Panc1 (cell line): Measurements from ENCODE around the gene PEPD. TPM values are rescaled to one million over a fixed set of nuclear protein-coding genes. Genes with fewer than 3 reads are reported as not detected.

Experiments used
- ATAC-seq: fragments of 200-7000 bp; cut with Tn5 transposase; 2 replicates; pipeline ENCODE4 v1.9.1; 2020; ENCODE audit warnings: mild to moderate bottlenecking, moderate library complexity
- BruUV-seq: library from RNA; stranded (reverse); fragments of 400-500 nt; replicated peaks from 2 replicates; lab custom pipeline; 2021; lab: Mats Ljungman, UMichigan
- CTCF ChIA-PET: fragments of 300-600 bp; sonication (Branson Sonifier 250); formaldehyde crosslinking; loops from one replicate; lab custom pipeline; 2022; ENCODE audit warnings: antibody characterized with exemption; lab: Charles Lee
- POLR2A ChIA-PET: fragments of 300-600 bp; sonication (Branson Sonifier 250); formaldehyde crosslinking; loops from one replicate; lab custom pipeline; 2022; ENCODE audit warnings: antibody characterized with exemption; lab: Charles Lee
- DNase-seq: peaks from one replicate; pipeline ENCODE4 v3.0.0-alpha.2; 2010; ENCODE audit warnings: low read depth, low spot score
- H3K27ac ChIP-seq: 2 replicates; pipeline ENCODE4 v1.5.1; 2011; ENCODE audit warnings: mild to moderate bottlenecking, low read length, inconsistent platforms
- H3K27me3 ChIP-seq: fragments of 200-500 bp; sonication (Bioruptor generic); 2 replicates; pipeline ENCODE4 v1.6.0; 2014; ENCODE audit warnings: low read length, inconsistent platforms; ENCODE audit not compliant: control insufficient read depth, insufficient read depth
- H3K36me3 ChIP-seq: fragments of 200-500 bp; sonication (Bioruptor generic); 2 replicates; pipeline ENCODE4 v1.5.1; 2014; ENCODE audit warnings: inconsistent platforms, mild to moderate bottlenecking, low read length, moderate library complexity; ENCODE audit not compliant: control insufficient read depth, insufficient read depth
- H3K4me1 ChIP-seq: 2 replicates; pipeline ENCODE4 v1.5.1; 2011; ENCODE audit warnings: inconsistent platforms, mild to moderate bottlenecking, low read length, moderate library complexity; ENCODE audit not compliant: control insufficient read depth, insufficient read depth
- H3K4me3 ChIP-seq, 2 experiments: 2 replicates each; pipeline ENCODE4 v1.5.1; 2011 to 2012; ENCODE audit warnings: low read depth in 2 of 2, low read length in 2 of 2, mild to moderate bottlenecking in 2 of 2, inconsistent platforms in 1 of 2, moderate library complexity in 1 of 2
- H3K9me3 ChIP-seq: fragments of 200-500 bp; sonication (Bioruptor generic); 2 replicates; pipeline ENCODE4 v1.5.1; 2014; ENCODE audit warnings: low read depth, mild to moderate bottlenecking, inconsistent platforms, low read length, moderate library complexity; ENCODE audit not compliant: control insufficient read depth, insufficient read depth
- POLR2AphosphoS5 ChIP-seq: IDR thresholded peaks from 2 replicates; pipeline ENCODE4 v1.6.1; 2012; ENCODE audit warnings: mild to moderate bottlenecking, low read depth, low read length, moderate library complexity
- SIN3A ChIP-seq: IDR thresholded peaks from 2 replicates; pipeline ENCODE4 v1.6.1; 2012; ENCODE audit warnings: low read depth, mild to moderate bottlenecking, low read length, moderate library complexity, borderline replicate concordance; ENCODE audit not compliant: insufficient read depth
- TCF7L2 ChIP-seq: IDR thresholded peaks from 2 replicates; pipeline ENCODE4 v1.6.1; 2011; ENCODE audit warnings: mild to moderate bottlenecking, low read depth, low read length, inconsistent platforms
- in situ Hi-C: cut with HindIII; loops from 2 replicates; pipeline ENCODE4 v1.10.0; 2016; ENCODE audit warnings: low sequenced_read_pairs, low pct_unique_long_range_greater_than_20kb
- intact Hi-C: fragments of 100-400 bp; cut with micrococcal nuclease; formaldehyde crosslinking; loops from one replicate; pipeline ENCODE4 v1.10.0; 2022; ENCODE audit not compliant: unreplicated experiment
- total RNA-seq: library from RNA; stranded (reverse); gene quantifications from one replicate; pipeline ENCODE4 v1.2.1, GENCODE V29; 2021; ENCODE audit not compliant: unreplicated experiment
- TF ChIP-seq, protein P1 (sequence below): fragments of 450-650 bp; IDR thresholded peaks from 2 replicates; pipeline ENCODE4 v1.5.1; 2017; ENCODE audit warnings: mild to moderate bottlenecking
- TF ChIP-seq, protein P2 (sequence below), 2 experiments: IDR thresholded peaks; 2 replicates each; pipeline ENCODE4 v1.6.1; 2011 to 2012; ENCODE audit warnings: low read depth in 2 of 2, control low read depth in 1 of 2, low read length in 1 of 2, mild to moderate bottlenecking in 1 of 2, moderate library complexity in 1 of 2; ENCODE audit not compliant: insufficient read depth in 1 of 2

Gene PEPD
- total RNA-seq, 1 experiment from 2014 or later: 102 TPM

DNA sequence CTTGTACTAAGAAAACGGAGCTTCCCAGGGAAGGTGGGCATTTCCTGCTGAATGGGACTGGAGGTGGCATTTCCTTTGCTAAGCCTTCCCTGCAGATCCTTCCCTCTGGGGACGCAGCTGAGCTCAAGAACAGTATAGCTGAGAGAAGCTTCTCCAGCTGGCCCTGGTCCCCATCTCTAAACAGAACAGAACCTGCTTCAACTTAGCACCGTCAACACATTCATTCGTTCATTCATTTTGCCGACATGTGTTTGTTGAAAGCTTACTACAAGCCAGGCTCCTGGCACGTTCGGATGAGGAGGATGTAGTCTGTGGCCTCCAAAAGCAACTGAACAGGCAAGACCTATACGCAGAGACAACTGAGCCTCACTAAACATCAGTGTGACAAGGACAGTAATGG lies 36.6 kb upstream of the PEPD start:
- H3K4me1 ChIP-seq: no peaks in the 10 kb centered on the region
- H3K4me3 ChIP-seq: no peak overlapping the region
- H3K27me3 ChIP-seq: no peaks in the 10 kb centered on the region
- DNase-seq: no peak
- no peaks in the 10 kb centered on the region for H3K9me3 ChIP-seq
- no peaks in the 10 kb centered on the region for H3K36me3 ChIP-seq
- ATAC-seq: no peak
- CTCF ChIA-PET: interaction anchor here (0.5 kb wide), 1 partner anchor 208 kb away, joined by 7 read pairs; no protein-coding TSS in a partner anchor
- in situ Hi-C loops: no loop called here
- H3K27ac ChIP-seq: no peak overlapping the region
- BruUV-seq: no TSS peak
- POLR2A ChIA-PET: interaction anchor here (0.6 kb wide), 1 partner anchor 103 kb away, joined by 4 read pairs; no protein-coding TSS in a partner anchor
- TF ChIP-seq, protein P1, sequence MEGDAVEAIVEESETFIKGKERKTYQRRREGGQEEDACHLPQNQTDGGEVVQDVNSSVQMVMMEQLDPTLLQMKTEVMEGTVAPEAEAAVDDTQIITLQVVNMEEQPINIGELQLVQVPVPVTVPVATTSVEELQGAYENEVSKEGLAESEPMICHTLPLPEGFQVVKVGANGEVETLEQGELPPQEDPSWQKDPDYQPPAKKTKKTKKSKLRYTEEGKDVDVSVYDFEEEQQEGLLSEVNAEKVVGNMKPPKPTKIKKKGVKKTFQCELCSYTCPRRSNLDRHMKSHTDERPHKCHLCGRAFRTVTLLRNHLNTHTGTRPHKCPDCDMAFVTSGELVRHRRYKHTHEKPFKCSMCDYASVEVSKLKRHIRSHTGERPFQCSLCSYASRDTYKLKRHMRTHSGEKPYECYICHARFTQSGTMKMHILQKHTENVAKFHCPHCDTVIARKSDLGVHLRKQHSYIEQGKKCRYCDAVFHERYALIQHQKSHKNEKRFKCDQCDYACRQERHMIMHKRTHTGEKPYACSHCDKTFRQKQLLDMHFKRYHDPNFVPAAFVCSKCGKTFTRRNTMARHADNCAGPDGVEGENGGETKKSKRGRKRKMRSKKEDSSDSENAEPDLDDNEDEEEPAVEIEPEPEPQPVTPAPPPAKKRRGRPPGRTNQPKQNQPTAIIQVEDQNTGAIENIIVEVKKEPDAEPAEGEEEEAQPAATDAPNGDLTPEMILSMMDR: no peak
- TF ChIP-seq SIN3A: no peak
- no peak for TF ChIP-seq TCF7L2
- TF ChIP-seq, protein P2, sequence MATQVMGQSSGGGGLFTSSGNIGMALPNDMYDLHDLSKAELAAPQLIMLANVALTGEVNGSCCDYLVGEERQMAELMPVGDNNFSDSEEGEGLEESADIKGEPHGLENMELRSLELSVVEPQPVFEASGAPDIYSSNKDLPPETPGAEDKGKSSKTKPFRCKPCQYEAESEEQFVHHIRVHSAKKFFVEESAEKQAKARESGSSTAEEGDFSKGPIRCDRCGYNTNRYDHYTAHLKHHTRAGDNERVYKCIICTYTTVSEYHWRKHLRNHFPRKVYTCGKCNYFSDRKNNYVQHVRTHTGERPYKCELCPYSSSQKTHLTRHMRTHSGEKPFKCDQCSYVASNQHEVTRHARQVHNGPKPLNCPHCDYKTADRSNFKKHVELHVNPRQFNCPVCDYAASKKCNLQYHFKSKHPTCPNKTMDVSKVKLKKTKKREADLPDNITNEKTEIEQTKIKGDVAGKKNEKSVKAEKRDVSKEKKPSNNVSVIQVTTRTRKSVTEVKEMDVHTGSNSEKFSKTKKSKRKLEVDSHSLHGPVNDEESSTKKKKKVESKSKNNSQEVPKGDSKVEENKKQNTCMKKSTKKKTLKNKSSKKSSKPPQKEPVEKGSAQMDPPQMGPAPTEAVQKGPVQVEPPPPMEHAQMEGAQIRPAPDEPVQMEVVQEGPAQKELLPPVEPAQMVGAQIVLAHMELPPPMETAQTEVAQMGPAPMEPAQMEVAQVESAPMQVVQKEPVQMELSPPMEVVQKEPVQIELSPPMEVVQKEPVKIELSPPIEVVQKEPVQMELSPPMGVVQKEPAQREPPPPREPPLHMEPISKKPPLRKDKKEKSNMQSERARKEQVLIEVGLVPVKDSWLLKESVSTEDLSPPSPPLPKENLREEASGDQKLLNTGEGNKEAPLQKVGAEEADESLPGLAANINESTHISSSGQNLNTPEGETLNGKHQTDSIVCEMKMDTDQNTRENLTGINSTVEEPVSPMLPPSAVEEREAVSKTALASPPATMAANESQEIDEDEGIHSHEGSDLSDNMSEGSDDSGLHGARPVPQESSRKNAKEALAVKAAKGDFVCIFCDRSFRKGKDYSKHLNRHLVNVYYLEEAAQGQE (IDR thresholded peaks at IDR 0.05; ENCODE audit: insufficient read depth in 1 of 2, low read depth in 2 of 2, low read length in 1 of 2): no peak
- no peak for TF ChIP-seq POLR2AphosphoS5
- intact Hi-C loops: no loop called here

DNA sequence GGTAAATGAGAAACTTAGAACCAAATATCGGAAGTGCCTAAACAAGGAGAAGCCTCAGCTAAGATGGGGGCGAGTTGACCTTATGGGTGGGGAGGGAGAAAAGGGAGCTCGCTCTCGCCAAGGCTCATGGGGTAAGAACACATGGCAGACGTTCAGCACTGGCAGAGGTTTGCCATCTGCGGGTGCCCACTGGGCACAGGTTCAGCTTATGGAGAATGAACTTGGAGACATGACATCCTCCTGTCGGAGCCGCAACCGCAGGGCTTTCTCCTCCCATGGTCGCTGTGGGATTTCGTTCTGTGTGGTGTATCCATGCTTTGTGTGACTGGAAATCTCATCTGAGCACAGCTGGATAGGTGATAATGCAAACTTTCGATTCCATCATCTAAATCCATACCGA lies 36.1 kb upstream of the PEPD start:
- no peak overlapping the region for H3K4me3 ChIP-seq
- H3K4me1 ChIP-seq: no peaks in the 10 kb centered on the region
- BruUV-seq: no TSS peak
- DNase-seq (no peak), ATAC-seq (no peak)
- CTCF ChIA-PET: interaction anchor here (0.5 kb wide), 1 partner anchor 208 kb away, joined by 7 read pairs; no protein-coding TSS in a partner anchor
- H3K27me3 ChIP-seq: no peaks in the 10 kb centered on the region
- no peaks in the 10 kb centered on the region for H3K36me3 ChIP-seq
- no peaks in the 10 kb centered on the region for H3K9me3 ChIP-seq
- TF ChIP-seq TCF7L2: no peak
- TF ChIP-seq, protein P1: no peak
- in situ Hi-C loops (no loop called here), intact Hi-C loops (no loop called here)
- no peak overlapping the region for H3K27ac ChIP-seq
- POLR2A ChIA-PET: no interaction called here
